HUES6 (cell line): Measurements from ENCODE around the gene MEGF11.

Experiments
- H3K27ac ChIP-seq: 2 replicates; pipeline ENCODE4 v1.7.0; 2013; ENCODE audit warnings: low read depth, mild to moderate bottlenecking, low read length, inconsistent platforms
- H3K27me3 ChIP-seq: 2 replicates; pipeline ENCODE4 v1.6.1; 2013; ENCODE audit warnings: low read length; ENCODE audit not compliant: control insufficient read depth, insufficient read depth
- H3K36me3 ChIP-seq: 2 replicates; pipeline ENCODE4 v1.6.1; 2013; ENCODE audit warnings: low read length; ENCODE audit not compliant: control insufficient read depth, insufficient read depth
- H3K4me1 ChIP-seq: 2 replicates; pipeline ENCODE4 v1.6.1; 2013; ENCODE audit warnings: low read length; ENCODE audit not compliant: control insufficient read depth, insufficient read depth
- H3K4me3 ChIP-seq: 2 replicates; pipeline ENCODE4 v1.5.1; 2013; ENCODE audit warnings: low read depth, low read length
- H3K9ac ChIP-seq: one replicate; pipeline ENCODE4 v1.6.1; 2013; ENCODE audit warnings: mild to moderate bottlenecking, low read length
- H3K9me3 ChIP-seq: 2 replicates; pipeline ENCODE4 v1.6.1; 2013; ENCODE audit warnings: low read depth, low read length; ENCODE audit not compliant: control insufficient read depth, insufficient read depth

Gene MEGF11

DNA sequence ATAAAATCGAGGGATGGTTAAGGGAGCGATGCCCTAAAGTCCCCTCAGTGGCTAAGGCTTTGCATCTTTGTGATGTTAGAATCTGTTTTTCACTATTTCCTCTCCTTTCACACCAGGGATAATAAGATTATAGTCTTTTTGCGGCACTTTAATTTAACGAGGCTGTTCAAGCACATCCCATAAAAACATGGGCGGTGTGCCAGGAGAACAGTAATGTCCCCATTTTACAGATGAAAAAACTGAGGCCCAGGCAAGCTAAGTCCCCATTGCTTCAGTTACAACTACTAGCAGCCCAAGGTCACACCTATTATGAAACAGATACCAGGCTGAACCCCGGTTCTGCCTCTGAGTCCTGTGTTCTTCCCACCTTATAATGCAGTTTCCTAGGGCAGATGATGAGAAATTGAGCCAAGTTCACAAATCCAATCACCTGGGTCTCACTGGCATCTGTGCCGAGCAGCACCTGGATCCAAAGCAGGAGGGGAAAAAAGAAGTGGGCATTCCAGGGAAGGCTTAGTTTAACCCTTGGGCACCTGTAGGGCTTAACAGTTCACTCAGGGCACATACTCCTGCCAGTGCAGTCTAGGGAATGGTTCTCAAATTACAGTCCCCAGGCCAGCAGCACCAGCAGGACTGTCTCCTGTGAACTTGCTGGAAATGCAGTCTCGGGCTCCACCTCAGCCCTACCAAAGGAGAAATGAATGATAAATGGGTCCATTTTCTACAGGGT, 215.0 kb downstream of the MEGF11 start:
- no peak overlapping the region for H3K27ac ChIP-seq
- no peak overlapping the region for H3K9ac ChIP-seq
- no peaks in the 10 kb centered on the region for H3K36me3 ChIP-seq
- H3K4me3 ChIP-seq = peak overlapping the region; percentile 13; the same call in 1 of the 2 replicates
- no peaks in the 10 kb centered on the region for H3K9me3 ChIP-seq
- peaks cover 47% of the 10 kb centered on the region for H3K4me1 ChIP-seq
- H3K27me3 ChIP-seq = no peaks in the 10 kb centered on the region

- Histone ChIP-seq H3K27ac (no peak overlapping the region), H3K36me3 (no peaks in the 10 kb centered on the region), H3K9me3 (peaks cover 14% of the 10 kb centered on the region), H3K27me3 (no peaks in the 10 kb centered on the region), H3K4me1 (peaks cover 35% of the 10 kb centered on the region), H3K9ac (no peak overlapping the region), H3K4me3 (no peak overlapping the region)
Measured at GRCh38 chr15:66036859-66037258, 216.7 kb downstream of the MEGF11 start.

- no peak overlapping the region for H3K4me3 ChIP-seq
- H3K27me3 ChIP-seq = no peaks in the 10 kb centered on the region
Measured at GRCh38 chr15:66035901-66036300, 217.6 kb downstream of the MEGF11 start.

DNA sequence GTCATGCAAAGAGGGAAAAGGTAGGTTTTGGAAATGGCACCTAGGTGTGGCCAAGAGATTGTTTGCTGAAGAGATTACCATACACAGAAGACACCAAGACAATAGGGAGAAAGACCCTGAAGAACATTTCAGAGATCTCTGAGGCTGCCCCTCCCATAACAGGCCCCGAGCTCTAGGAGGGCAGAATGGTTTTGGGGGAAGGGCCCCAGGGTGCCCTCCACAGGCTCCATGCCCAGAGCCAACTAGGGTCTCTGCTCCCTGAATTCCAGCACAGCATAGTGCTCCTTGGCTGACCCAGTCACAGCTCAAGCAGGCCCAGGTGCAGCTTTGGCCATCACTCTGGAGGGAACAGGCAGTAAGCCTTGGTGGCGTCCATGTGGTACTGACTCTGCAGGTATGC, 220.4 kb downstream of the MEGF11 start:
- H3K27me3 ChIP-seq = no peaks in the 10 kb centered on the region
- peaks cover 24% of the 10 kb centered on the region for H3K9me3 ChIP-seq
- H3K4me3 ChIP-seq = no peak overlapping the region
- no peaks in the 10 kb centered on the region for H3K36me3 ChIP-seq
- peaks cover 4% of the 10 kb centered on the region; the same call in 1 of the 2 replicates for H3K4me1 ChIP-seq
- no peak overlapping the region for H3K27ac ChIP-seq
- H3K9ac ChIP-seq = no peak overlapping the region

More at GRCh38 chr15:66035901-66036300, 217.6 kb downstream of the MEGF11 start:
- Histone ChIP-seq H3K4me1 (peaks cover 25% of the 10 kb centered on the region), H3K27ac (no peak overlapping the region), H3K9ac (no peak overlapping the region), H3K9me3 (peaks cover 24% of the 10 kb centered on the region), H3K36me3 (no peaks in the 10 kb centered on the region)

DNA sequence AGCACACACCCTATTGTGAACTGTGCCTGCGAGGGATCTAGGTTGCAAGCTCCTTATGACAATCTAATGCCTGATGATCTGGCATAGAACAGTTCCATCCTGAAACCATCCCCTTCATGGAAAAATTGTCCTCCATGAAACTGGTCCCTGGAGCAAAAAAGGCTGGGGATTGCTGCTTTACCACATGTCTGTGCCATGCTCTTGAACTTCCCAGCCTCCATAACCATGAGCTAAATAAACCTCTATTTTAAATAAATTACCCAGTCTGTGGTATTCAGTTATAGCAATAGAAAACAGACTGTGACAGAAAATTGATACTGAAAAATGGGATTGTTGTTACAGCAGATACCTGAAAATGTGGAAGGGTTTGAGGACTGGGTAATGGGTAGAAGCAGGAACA, 221.5 kb downstream of the MEGF11 start:
- no peaks in the 10 kb centered on the region for H3K27me3 ChIP-seq

GRCh38 chr15:66030650-66031049, 222.9 kb downstream of the MEGF11 start:
- Histone ChIP-seq H3K4me3 (no peak overlapping the region), H3K4me1 (peaks cover 2% of the 10 kb centered on the region; the same call in 1 of the 2 replicates), H3K36me3 (no peaks in the 10 kb centered on the region), H3K9ac (no peak overlapping the region), H3K9me3 (peaks cover 24% of the 10 kb centered on the region), H3K27ac (no peak overlapping the region), H3K27me3 (no peaks in the 10 kb centered on the region)

More for the DNA sequence above, 221.5 kb downstream of the MEGF11 start:
- Histone ChIP-seq H3K9me3 (peaks cover 24% of the 10 kb centered on the region), H3K4me3 (no peak overlapping the region), H3K36me3 (no peaks in the 10 kb centered on the region), H3K27ac (no peak overlapping the region), H3K4me1 (peaks cover 2% of the 10 kb centered on the region; the same call in 1 of the 2 replicates), H3K9ac (no peak overlapping the region)

DNA sequence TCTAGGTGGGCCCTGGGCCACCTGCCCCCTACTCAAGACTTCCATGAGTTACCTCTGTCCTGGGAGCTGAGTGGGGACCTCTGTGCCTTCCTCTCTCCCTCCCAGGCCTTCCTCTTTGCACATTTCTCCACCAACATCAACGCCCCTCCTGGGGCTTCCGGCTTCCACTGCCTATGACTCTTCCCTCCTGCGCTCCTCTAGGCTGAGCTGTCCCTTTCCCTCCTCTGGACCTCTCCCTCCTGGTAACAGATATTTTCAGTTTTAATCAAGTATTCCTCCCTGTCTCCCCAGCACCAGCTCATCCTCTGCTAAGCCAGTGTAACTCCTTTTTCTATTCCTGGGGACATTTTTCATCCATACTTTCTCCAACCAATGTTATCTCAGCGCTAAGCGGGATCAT, 223.9 kb downstream of the MEGF11 start:
- Histone ChIP-seq H3K27me3 (no peaks in the 10 kb centered on the region), H3K27ac (no peak overlapping the region), H3K4me1 (peaks cover 10% of the 10 kb centered on the region), H3K9me3 (peaks cover 24% of the 10 kb centered on the region), H3K36me3 (no peaks in the 10 kb centered on the region), H3K4me3 (no peak overlapping the region), H3K9ac (no peak overlapping the region)

DNA sequence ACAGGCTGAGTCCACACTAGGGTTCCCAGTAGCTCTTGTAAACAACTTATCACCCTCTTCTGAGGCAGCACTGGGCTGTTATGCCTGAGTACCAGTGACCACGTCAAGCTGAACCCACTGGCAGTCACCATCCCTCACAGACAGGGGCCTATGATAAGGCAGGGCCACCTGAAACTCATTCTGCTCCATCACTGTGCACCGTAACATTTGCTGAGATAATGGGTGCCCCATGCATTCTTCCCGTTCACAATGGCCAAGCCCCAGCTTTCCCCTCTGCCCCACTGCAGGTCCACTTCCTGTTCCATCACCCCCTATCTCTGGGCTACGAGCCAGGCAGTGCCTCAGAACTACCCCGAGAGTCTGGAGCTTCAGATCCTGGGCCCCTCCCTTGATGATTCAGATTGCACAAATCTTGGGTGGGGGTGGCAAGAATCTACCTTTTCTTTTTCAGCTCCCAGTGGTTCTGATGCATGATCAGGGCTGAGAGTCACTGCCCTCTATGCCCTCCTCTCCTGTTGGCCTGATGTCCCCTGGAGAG, 226.2 kb downstream of the MEGF11 start:
- H3K9me3 ChIP-seq = peaks cover 15% of the 10 kb centered on the region
- H3K27ac ChIP-seq = no peak overlapping the region
- no peak overlapping the region for H3K9ac ChIP-seq
- no peak overlapping the region for H3K4me3 ChIP-seq
- peaks cover 15% of the 10 kb centered on the region for H3K4me1 ChIP-seq
- H3K27me3 ChIP-seq = no peaks in the 10 kb centered on the region
- H3K36me3 ChIP-seq = no peaks in the 10 kb centered on the region

DNA sequence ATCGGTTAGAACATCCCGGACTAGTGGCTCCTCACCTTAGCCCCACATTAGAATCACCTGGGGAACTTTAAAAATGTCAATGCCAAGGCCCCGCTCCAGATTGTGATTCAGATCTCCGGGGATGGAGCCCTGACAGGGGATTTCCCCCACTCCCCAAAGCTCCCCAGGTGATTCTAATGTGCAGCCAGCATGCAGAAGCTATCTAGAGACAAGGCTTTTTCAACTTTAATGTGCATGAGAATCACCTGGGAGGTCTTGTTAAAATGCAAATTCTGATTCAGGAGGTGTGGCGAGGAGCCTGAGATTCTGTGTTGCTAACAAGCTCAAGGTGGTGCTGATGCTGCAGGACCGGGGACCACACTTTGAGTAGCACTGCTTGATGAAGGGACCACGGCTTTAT, 227.6 kb downstream of the MEGF11 start:
- no peak overlapping the region for H3K27ac ChIP-seq
- peaks cover 1% of the 10 kb centered on the region; the same call in 1 of the 2 replicates for H3K9me3 ChIP-seq
- H3K9ac ChIP-seq = no peak overlapping the region
- H3K4me1 ChIP-seq = peaks cover 15% of the 10 kb centered on the region
- H3K36me3 ChIP-seq = no peaks in the 10 kb centered on the region
- no peak overlapping the region for H3K4me3 ChIP-seq
- H3K27me3 ChIP-seq = no peaks in the 10 kb centered on the region

DNA sequence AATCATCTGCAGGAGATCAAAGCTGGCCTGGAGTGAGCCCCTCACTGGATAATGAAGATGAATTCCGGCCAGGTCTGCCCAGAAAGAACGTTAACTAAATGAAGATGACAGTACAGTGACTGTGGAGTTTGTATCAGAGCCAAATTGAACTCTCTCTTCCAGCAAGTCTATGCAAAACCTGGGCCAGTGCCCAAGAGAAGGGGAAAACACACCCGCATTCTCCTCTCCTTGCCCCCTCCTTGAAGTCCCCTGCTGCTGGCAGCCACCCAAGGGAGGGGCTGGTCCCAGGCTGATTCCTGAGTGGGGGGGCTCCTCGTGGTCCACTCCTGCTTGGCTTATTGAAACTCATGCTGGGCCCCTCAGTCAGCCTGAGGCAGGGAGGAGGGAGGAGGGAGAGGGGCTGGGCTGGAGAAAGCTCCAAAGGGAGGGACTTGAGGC, 228.5 kb downstream of the MEGF11 start:
- Histone ChIP-seq H3K9me3 (no peaks in the 10 kb centered on the region), H3K36me3 (no peaks in the 10 kb centered on the region), H3K4me3 (no peak overlapping the region), H3K27ac (no peak overlapping the region), H3K27me3 (no peaks in the 10 kb centered on the region), H3K4me1 (peaks cover 18% of the 10 kb centered on the region), H3K9ac (no peak overlapping the region)

DNA sequence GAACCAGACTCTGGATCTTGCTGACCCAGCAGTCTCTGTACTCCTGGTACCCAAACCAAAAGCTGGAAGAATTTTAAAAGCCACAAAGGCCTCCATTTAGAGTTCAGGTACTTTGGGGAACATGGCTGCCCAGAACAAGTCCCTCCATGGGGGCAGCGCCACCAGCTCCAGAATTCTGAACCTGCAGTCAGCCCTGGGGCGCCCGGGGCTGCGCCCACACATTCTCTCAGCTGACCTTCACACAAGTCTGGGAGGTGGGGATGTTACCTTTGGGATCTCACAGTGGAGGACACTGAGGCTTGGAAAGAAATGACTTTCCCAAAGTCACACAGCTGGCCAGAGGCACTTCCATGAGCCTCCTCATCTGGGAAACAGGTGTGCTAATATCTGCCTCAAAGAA, 229.4 kb downstream of the MEGF11 start:
- Histone ChIP-seq H3K4me3 (no peak overlapping the region), H3K27me3 (no peaks in the 10 kb centered on the region), H3K4me1 (peaks cover 25% of the 10 kb centered on the region), H3K9ac (no peak overlapping the region), H3K27ac (no peak overlapping the region), H3K36me3 (no peaks in the 10 kb centered on the region), H3K9me3 (no peaks in the 10 kb centered on the region)
